IMR-90 (cell line): Measurements from ENCODE around the gene CTNNA2. TPM values are rescaled to one million over a fixed set of nuclear protein-coding genes. Genes with fewer than 3 reads are reported as not detected.

Experiments used
- ATAC-seq: fragments of 200-7000 bp; cut with Tn5 transposase; 2 replicates; pipeline ENCODE4 v1.9.1; 2020; ENCODE audit warnings: low read depth, mild to moderate bottlenecking, moderate library complexity
- BruUV-seq: library from RNA; stranded (reverse); fragments of 400-500 nt; replicated peaks from 2 replicates; lab custom pipeline; 2021; lab: Mats Ljungman, UMichigan
- CTCF ChIA-PET: fragments of 300-600 bp; formaldehyde crosslinking; extraction: SDS; loops from one replicate; lab custom pipeline; 2021; ENCODE audit warnings: antibody characterized with exemption; lab: Yijun Ruan, JAX
- POLR2A ChIA-PET: fragments of 300-600 bp; sonication (Branson Sonifier 250); formaldehyde crosslinking; loops from one replicate; lab custom pipeline; 2022; ENCODE audit warnings: antibody characterized with exemption; ENCODE audit not compliant: unreplicated experiment; lab: Charles Lee
- DNase-seq: peaks from one replicate; pipeline ENCODE4 v3.0.0; 2013
- H2AFZ ChIP-seq: replicated peaks from 2 replicates; pipeline ENCODE3; 2013; ENCODE audit warnings: low read length, mild to moderate bottlenecking; ENCODE audit not compliant: poor library complexity
- H2AK5ac ChIP-seq: 2 replicates; pipeline ENCODE4 v1.6.1; 2013; ENCODE audit warnings: low read depth, low read length, inconsistent platforms
- H2AK9ac ChIP-seq: replicated peaks from 2 replicates; pipeline ENCODE3; 2013; ENCODE audit warnings: mild to moderate bottlenecking, low read depth, low read length, moderate library complexity; ENCODE audit not compliant: poor library complexity
- H2BK120ac ChIP-seq: 2 replicates; pipeline ENCODE4 v1.6.1; 2013; ENCODE audit warnings: low read depth, low read length, inconsistent platforms
- H2BK15ac ChIP-seq: 3 replicates; pipeline ENCODE4 v1.6.1; 2013; ENCODE audit warnings: low read depth, low read length, inconsistent platforms
- H2BK20ac ChIP-seq: 2 replicates; pipeline ENCODE4 v1.6.1; 2013; ENCODE audit warnings: low read depth, mild to moderate bottlenecking, inconsistent platforms, low read length, moderate library complexity
- H2BK5ac ChIP-seq: 2 replicates; pipeline ENCODE4 v1.6.1; 2013; ENCODE audit warnings: mild to moderate bottlenecking, low read depth, low read length, inconsistent platforms; ENCODE audit not compliant: poor library complexity, severe bottlenecking
- H3K14ac ChIP-seq: replicated peaks from 2 replicates; pipeline ENCODE4 v1.6.1; 2013; ENCODE audit warnings: low read depth, low read length, inconsistent platforms
- H3K18ac ChIP-seq: 2 replicates; pipeline ENCODE4 v1.6.1; 2013; ENCODE audit warnings: low read depth, low read length, control low read depth
- H3K23ac ChIP-seq: 2 replicates; pipeline ENCODE4 v1.6.1; 2013; ENCODE audit warnings: low read depth, low read length, inconsistent platforms
- H3K27ac ChIP-seq: 2 replicates; pipeline ENCODE4 v1.5.1; 2013; ENCODE audit warnings: mild to moderate bottlenecking, control low read depth, low read length; ENCODE audit not compliant: insufficient read depth
- H3K27me3 ChIP-seq: 2 replicates; pipeline ENCODE4 v1.6.1; 2013; ENCODE audit warnings: low read length; ENCODE audit not compliant: control insufficient read depth, insufficient read depth
- H3K36me3 ChIP-seq: 2 replicates; pipeline ENCODE4 v1.6.1; 2013; ENCODE audit warnings: low read length, mixed read lengths; ENCODE audit not compliant: control insufficient read depth, insufficient read depth
- H3K4ac ChIP-seq: 2 replicates; pipeline ENCODE4 v1.6.1; 2013; ENCODE audit warnings: low read depth, low read length, inconsistent platforms
- H3K4me1 ChIP-seq: 2 replicates; pipeline ENCODE4 v1.6.1; 2013; ENCODE audit warnings: low read length, mixed read lengths; ENCODE audit not compliant: control insufficient read depth, insufficient read depth
- H3K4me2 ChIP-seq: 2 replicates; pipeline ENCODE4 v1.6.1; 2013; ENCODE audit warnings: low read depth, mild to moderate bottlenecking, control low read depth, low read length, moderate library complexity
- H3K4me3 ChIP-seq: 2 replicates; pipeline ENCODE4 v1.5.1; 2013; ENCODE audit warnings: low read depth, mild to moderate bottlenecking, control low read depth, low read length, moderate library complexity; ENCODE audit not compliant: insufficient read depth
- H3K56ac ChIP-seq: 2 replicates; pipeline ENCODE4 v1.6.1; 2013; ENCODE audit warnings: low read length, inconsistent platforms; ENCODE audit not compliant: insufficient read depth; ENCODE audit errors: extremely low read depth
- H3K79me1 ChIP-seq, 2 experiments: 2 replicates each; pipeline ENCODE4 v1.6.1; 2013; ENCODE audit warnings: low read length in 2 of 2, inconsistent platforms in 1 of 2, low read depth in 1 of 2
- H3K9ac ChIP-seq: 2 replicates; pipeline ENCODE4 v1.6.1; 2013; ENCODE audit warnings: low read depth, low read length, control low read depth
- H3K9me1 ChIP-seq: 2 replicates; pipeline ENCODE4 v1.6.1; 2013; ENCODE audit warnings: low read length, inconsistent platforms; ENCODE audit not compliant: insufficient read depth
- H3K9me3 ChIP-seq: 2 replicates; pipeline ENCODE4 v1.6.1; 2013; ENCODE audit warnings: low read length; ENCODE audit not compliant: control insufficient read depth, insufficient read depth
- H4K20me1 ChIP-seq: 2 replicates; pipeline ENCODE4 v1.6.1; 2013; ENCODE audit warnings: low read length, inconsistent platforms; ENCODE audit not compliant: insufficient read depth
- H4K5ac ChIP-seq: 2 replicates; pipeline ENCODE4 v1.6.1; 2013; ENCODE audit warnings: mild to moderate bottlenecking, low read depth, low read length, control low read depth
- H4K8ac ChIP-seq, 2 experiments: 2 replicates each; pipeline ENCODE4 v1.6.1; 2013; ENCODE audit warnings: low read depth in 2 of 2, low read length in 2 of 2, control low read depth in 1 of 2, inconsistent platforms in 1 of 2
- H4K91ac ChIP-seq: 2 replicates; pipeline ENCODE4 v1.6.1; 2013; ENCODE audit warnings: low read depth, low read length, inconsistent platforms; ENCODE audit not compliant: insufficient read depth
- CEBPB ChIP-seq: IDR thresholded peaks from 2 replicates; pipeline ENCODE4 v1.6.1; 2012; ENCODE audit warnings: low read depth, low read length, improper control_type of control experiment
- CHD1 ChIP-seq: IDR thresholded peaks from 2 replicates; pipeline ENCODE4 v1.6.1; 2012; ENCODE audit warnings: low read depth, low read length, improper control_type of control experiment
- FOS ChIP-seq: fragments of 150-350 bp; IDR thresholded peaks from 2 replicates; pipeline ENCODE4 v1.6.1; 2016; ENCODE audit warnings: low read depth, low read length
- MAFK ChIP-seq: IDR thresholded peaks from 2 replicates; pipeline ENCODE4 v1.6.1; 2012; ENCODE audit warnings: low read depth, low read length, improper control_type of control experiment
- NFE2L2 ChIP-seq: fragments of 150-350 bp; IDR thresholded peaks from 2 replicates; pipeline ENCODE4 v1.6.1; 2016; ENCODE audit warnings: low read depth, mild to moderate bottlenecking, low read length
- POLR2A ChIP-seq: IDR thresholded peaks from 2 replicates; pipeline ENCODE4 v1.6.1; 2012; ENCODE audit warnings: mild to moderate bottlenecking, low read depth, low read length
- RAD21 ChIP-seq: IDR thresholded peaks from 2 replicates; pipeline ENCODE4 v1.6.1; 2012; ENCODE audit warnings: low read length, improper control_type of control experiment
- RCOR1 ChIP-seq: IDR thresholded peaks from 2 replicates; pipeline ENCODE4 v1.6.1; 2012; ENCODE audit warnings: mild to moderate bottlenecking, low read length, improper control_type of control experiment; ENCODE audit not compliant: insufficient replicate concordance
- RFX5 ChIP-seq: IDR thresholded peaks from 2 replicates; pipeline ENCODE4 v1.8.0; 2012; ENCODE audit warnings: low read depth, mild to moderate bottlenecking, low read length, moderate library complexity
- SMC3 ChIP-seq: fragments of 150-350 bp; IDR thresholded peaks from 2 replicates; pipeline ENCODE4 v1.6.1; 2016; ENCODE audit warnings: low read depth, mild to moderate bottlenecking, antibody characterized with exemption, low read length, moderate library complexity
- WGBS, 2 experiments: methylation state at CpG; one replicate each; pipeline versions ENCODE4 v1.1.5 to v1.1.7; 2013; ENCODE audit warnings: missing lambda C conversion rate in 2 of 2; ENCODE audit not compliant: insufficient read length in 1 of 2; ENCODE audit errors: extremely low coverage in 2 of 2; 5-methylcytosine and 5-hydroxymethylcytosine counted together
- dilution Hi-C: fragments of 300-500 bp; cut with HindIII; formaldehyde crosslinking; loops from one replicate; pipeline ENCODE4 v1.14.3; 2018; ENCODE audit warnings: low sequenced_read_pairs; ENCODE audit not compliant: unreplicated experiment
- in situ Hi-C: fragments of 300-500 bp; cut with MboI; formaldehyde crosslinking; loops from 3 replicates; pipeline ENCODE4 v1.14.3; 2019; ENCODE audit warnings: low sequenced_read_pairs, inconsistent platforms, mixed read lengths
- intact Hi-C: fragments of 100-400 bp; cut with micrococcal nuclease; formaldehyde crosslinking; loops from 2 replicates; pipeline ENCODE4 v1.10.0; 2022
- polyA plus RNA-seq, 3 experiments: library from polyadenylated mRNA; depleted of rRNA; stranded (reverse); fragments of >200 nt; gene quantifications; 2 replicates each; pipeline ENCODE4 v1.2.3, GENCODE V29; 2012; ENCODE audit warnings: low replicate concordance in 1 of 3
- total RNA-seq: library from RNA; depleted of rRNA; stranded (reverse); fragments of >200 nt; gene quantifications from 2 replicates; pipeline ENCODE4 v1.2.3, GENCODE V29; 2012
- TF ChIP-seq, protein P1 (sequence below): conservative IDR thresholded peaks from 2 replicates; pipeline ENCODE4 v1.5.1; 2012; ENCODE audit warnings: mild to moderate bottlenecking, low read depth, low read length, improper control_type of control experiment
- TF ChIP-seq, protein P2 (sequence below): fragments of 150-350 bp; IDR thresholded peaks from 2 replicates; pipeline ENCODE4 v1.6.1; 2016; ENCODE audit warnings: low read depth, mild to moderate bottlenecking, low read length, moderate library complexity, borderline replicate concordance
- TF ChIP-seq, protein P3 (sequence below): fragments of 150-350 bp; IDR thresholded peaks from 2 replicates; pipeline ENCODE4 v1.6.1; 2017; ENCODE audit warnings: mild to moderate bottlenecking, antibody characterized with exemption, low read length, low read depth

The CTNNA2 gene
- total and polyA plus RNA-seq, 2 of the 4 experiments (the other 2 are of a cell fraction), result not detected

DNA sequence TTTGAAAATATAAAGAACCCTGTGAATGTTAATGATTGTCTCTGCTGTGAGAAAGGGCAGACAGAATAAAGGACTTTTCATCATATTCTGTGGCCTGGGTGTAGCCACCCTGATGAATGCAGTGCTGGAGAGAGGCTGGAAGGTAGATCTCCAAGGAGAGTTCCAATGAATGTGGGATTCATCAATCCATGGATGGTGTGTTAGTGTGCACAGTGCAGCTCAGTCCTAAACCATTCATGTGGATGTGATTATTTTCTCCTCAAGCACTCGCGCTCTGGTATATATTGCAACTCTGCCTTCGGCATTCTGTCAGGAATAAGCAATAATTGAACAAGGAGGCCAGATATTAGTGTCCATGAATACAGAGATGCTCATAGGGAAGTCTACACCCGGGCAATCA, 744.6 kb downstream of the CTNNA2 start:
- no peak overlapping the region for H2AK9ac ChIP-seq
- ATAC-seq (no peak), DNase-seq (no peak)
- H4K20me1 ChIP-seq, result no peaks in the 10 kb centered on the region
- H2AFZ ChIP-seq, result no peak overlapping the region
- POLR2A ChIA-PET, result no interaction called here
- H3K4me3 ChIP-seq, result no peak overlapping the region
- H3K4ac ChIP-seq, result no peak overlapping the region
- TF ChIP-seq, protein P1, sequence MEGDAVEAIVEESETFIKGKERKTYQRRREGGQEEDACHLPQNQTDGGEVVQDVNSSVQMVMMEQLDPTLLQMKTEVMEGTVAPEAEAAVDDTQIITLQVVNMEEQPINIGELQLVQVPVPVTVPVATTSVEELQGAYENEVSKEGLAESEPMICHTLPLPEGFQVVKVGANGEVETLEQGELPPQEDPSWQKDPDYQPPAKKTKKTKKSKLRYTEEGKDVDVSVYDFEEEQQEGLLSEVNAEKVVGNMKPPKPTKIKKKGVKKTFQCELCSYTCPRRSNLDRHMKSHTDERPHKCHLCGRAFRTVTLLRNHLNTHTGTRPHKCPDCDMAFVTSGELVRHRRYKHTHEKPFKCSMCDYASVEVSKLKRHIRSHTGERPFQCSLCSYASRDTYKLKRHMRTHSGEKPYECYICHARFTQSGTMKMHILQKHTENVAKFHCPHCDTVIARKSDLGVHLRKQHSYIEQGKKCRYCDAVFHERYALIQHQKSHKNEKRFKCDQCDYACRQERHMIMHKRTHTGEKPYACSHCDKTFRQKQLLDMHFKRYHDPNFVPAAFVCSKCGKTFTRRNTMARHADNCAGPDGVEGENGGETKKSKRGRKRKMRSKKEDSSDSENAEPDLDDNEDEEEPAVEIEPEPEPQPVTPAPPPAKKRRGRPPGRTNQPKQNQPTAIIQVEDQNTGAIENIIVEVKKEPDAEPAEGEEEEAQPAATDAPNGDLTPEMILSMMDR, result no peak
- TF ChIP-seq, protein P2, sequence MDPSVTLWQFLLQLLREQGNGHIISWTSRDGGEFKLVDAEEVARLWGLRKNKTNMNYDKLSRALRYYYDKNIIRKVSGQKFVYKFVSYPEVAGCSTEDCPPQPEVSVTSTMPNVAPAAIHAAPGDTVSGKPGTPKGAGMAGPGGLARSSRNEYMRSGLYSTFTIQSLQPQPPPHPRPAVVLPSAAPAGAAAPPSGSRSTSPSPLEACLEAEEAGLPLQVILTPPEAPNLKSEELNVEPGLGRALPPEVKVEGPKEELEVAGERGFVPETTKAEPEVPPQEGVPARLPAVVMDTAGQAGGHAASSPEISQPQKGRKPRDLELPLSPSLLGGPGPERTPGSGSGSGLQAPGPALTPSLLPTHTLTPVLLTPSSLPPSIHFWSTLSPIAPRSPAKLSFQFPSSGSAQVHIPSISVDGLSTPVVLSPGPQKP, result no peak
- TF ChIP-seq FOS (no peak), CHD1 (no peak), RFX5 (no peak), RAD21 (no peak), POLR2A (no peak), SMC3 (no peak), NFE2L2 (no peak), CEBPB (no peak), MAFK (no peak), RCOR1 (no peak)
- TF ChIP-seq, protein P3, sequence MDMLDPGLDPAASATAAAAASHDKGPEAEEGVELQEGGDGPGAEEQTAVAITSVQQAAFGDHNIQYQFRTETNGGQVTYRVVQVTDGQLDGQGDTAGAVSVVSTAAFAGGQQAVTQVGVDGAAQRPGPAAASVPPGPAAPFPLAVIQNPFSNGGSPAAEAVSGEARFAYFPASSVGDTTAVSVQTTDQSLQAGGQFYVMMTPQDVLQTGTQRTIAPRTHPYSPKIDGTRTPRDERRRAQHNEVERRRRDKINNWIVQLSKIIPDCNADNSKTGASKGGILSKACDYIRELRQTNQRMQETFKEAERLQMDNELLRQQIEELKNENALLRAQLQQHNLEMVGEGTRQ, result no peak
- no peak overlapping the region for H3K27ac ChIP-seq
- H4K91ac ChIP-seq, result no peak overlapping the region
- CTCF ChIA-PET, result interaction anchor here (0.9 kb wide), 1 partner anchor 19 kb away, joined by 4 read pairs; no protein-coding TSS in a partner anchor
- no peak overlapping the region for H4K5ac ChIP-seq
- no TSS peak for BruUV-seq
- H2BK15ac ChIP-seq, result no peak overlapping the region
- no peak overlapping the region for H3K14ac ChIP-seq
- H3K4me1 ChIP-seq, result no peaks in the 10 kb centered on the region
- no peak overlapping the region for H3K23ac ChIP-seq
- H2AK5ac ChIP-seq, result no peak overlapping the region
- dilution Hi-C loops, result no loop called here
- no CpG with 5 or more reads among the region's 4 CpGs for WGBS, 2 experiments
- no peak overlapping the region for H2BK5ac ChIP-seq
- H4K8ac ChIP-seq, result no peak overlapping the region
- H2BK20ac ChIP-seq, result no peak overlapping the region
- no peaks in the 10 kb centered on the region for H3K36me3 ChIP-seq
- no peak overlapping the region for H3K56ac ChIP-seq
- H3K9me3 ChIP-seq, result no peaks in the 10 kb centered on the region
- no peak overlapping the region for H2BK120ac ChIP-seq
- no peaks in the 10 kb centered on the region for H3K79me1 ChIP-seq
- in situ Hi-C loops, result no loop called here
- no peaks in the 10 kb centered on the region for H3K27me3 ChIP-seq
- H3K4me2 ChIP-seq, result no peak overlapping the region
- H3K18ac ChIP-seq, result no peak overlapping the region
- no peak overlapping the region for H3K9ac ChIP-seq
- no peaks in the 10 kb centered on the region for H3K9me1 ChIP-seq
- intact Hi-C loops, result loop anchor here (10.0 kb wide), 1 partner anchor 237 kb away; no protein-coding TSS in a partner anchor
